K562 (cell line): ENCODE measurements around the gene CDK5R1. TPM values are rescaled to one million over a fixed set of nuclear protein-coding genes. Genes with fewer than 3 reads are reported as not detected.

Experiments used
- ATAC-seq: fragments of 200-7000 bp; cut with Tn5 transposase; 3 replicates; pipeline ENCODE4 v1.9.1; 2020; ENCODE audit warnings: moderate library complexity
- BruUV-seq: library from RNA; stranded (reverse); fragments of 400-500 nt; replicated peaks from 2 replicates; lab custom pipeline; 2021; lab: Mats Ljungman, UMichigan
- CTCF ChIA-PET: fragments of 300-600 bp; formaldehyde crosslinking; extraction: SDS; loops from one replicate; lab custom pipeline; 2021; ENCODE audit warnings: low intra/inter-chr PET ratio; lab: Yijun Ruan, JAX
- POLR2A ChIA-PET: fragments of 300-600, 350-650 bp; sonication (Branson Sonifier 250); formaldehyde crosslinking; extraction: SDS; loops from one replicate; lab custom pipeline; 2021; ENCODE audit warnings: antibody characterized with exemption, inconsistent platforms; lab: Yijun Ruan, JAX
- DNase-seq, 4 experiments: peaks; one replicate each; pipeline versions ENCODE4 v3.0.0 to v3.0.0-alpha.2; 2011 to 2018; ENCODE audit warnings: low spot score in 3 of 4, mixed read lengths in 3 of 4; ENCODE audit errors: extremely low read depth in 1 of 4
- FAIRE-seq: peaks from 2 replicates; lab custom pipeline; 2011; peaks lifted over from hg19 to GRCh38; lab: Jason Lieb, UNC
- H2AFZ ChIP-seq: 2 replicates; pipeline ENCODE4 v1.6.0; 2011; ENCODE audit warnings: low read depth, low read length, control low read depth, inconsistent platforms
- H3K27ac ChIP-seq: fragments of 200-600 bp; 3 replicates; pipeline ENCODE4 v1.8.0; 2011; ENCODE audit warnings: low read depth, mild to moderate bottlenecking, control low read depth, inconsistent platforms, low read length, moderate library complexity, mixed read lengths; ENCODE audit errors: extremely low read depth
- H3K27me3 ChIP-seq, 2 experiments: fragments of 300-600 bp in 1 of 2; 2 replicates in 1 of 2; 3 replicates in 1 of 2; pipeline versions ENCODE4 v1.6.0 to v1.8.0; 2011; ENCODE audit warnings: inconsistent platforms in 2 of 2, low read length in 2 of 2, mild to moderate bottlenecking in 1 of 2, mixed read lengths in 1 of 2, moderate library complexity in 1 of 2; ENCODE audit not compliant: control insufficient read depth in 2 of 2, insufficient read depth in 2 of 2
- H3K36me3 ChIP-seq: fragments of 300-600 bp; 3 replicates; pipeline ENCODE4 v1.8.0; 2011; ENCODE audit warnings: mild to moderate bottlenecking, low read length, inconsistent platforms; ENCODE audit not compliant: control insufficient read depth, insufficient read depth
- H3K4me1 ChIP-seq, 2 experiments: fragments of 200-600 bp in 1 of 2; replicated peaks in 1 of 2; 2 replicates in 1 of 2; 3 replicates in 1 of 2; pipeline versions ENCODE4 v1.5.1 to v1.8.0; 2011; ENCODE audit warnings: inconsistent platforms in 2 of 2, low read length in 2 of 2, mild to moderate bottlenecking in 1 of 2, mixed read lengths in 1 of 2, moderate library complexity in 1 of 2; ENCODE audit not compliant: control insufficient read depth in 2 of 2, insufficient read depth in 2 of 2
- H3K4me2 ChIP-seq: 2 replicates; pipeline ENCODE4 v1.6.1; 2011; ENCODE audit warnings: low read length, control low read depth, inconsistent platforms, mixed read lengths; ENCODE audit not compliant: insufficient read depth
- H3K4me3 ChIP-seq: fragments of 200-600 bp; sonication (generic), shearing (Covaris generic); 2 replicates; pipeline ENCODE4 v1.5.1; 2016; ENCODE audit warnings: control low read depth, inconsistent platforms
- H3K79me2 ChIP-seq: fragments of 200-600 bp; 3 replicates; pipeline ENCODE4 v1.8.0; 2011; ENCODE audit warnings: low read length, inconsistent platforms; ENCODE audit not compliant: control insufficient read depth, insufficient read depth
- H3K9ac ChIP-seq, 2 experiments: 2 replicates each; pipeline versions ENCODE4 v1.6.0 to v1.6.1; 2011; ENCODE audit warnings: low read depth in 2 of 2, low read length in 2 of 2, control low read depth in 1 of 2, inconsistent platforms in 1 of 2, mild to moderate bottlenecking in 1 of 2, mixed read lengths in 1 of 2; ENCODE audit not compliant: insufficient read depth in 1 of 2
- H3K9me1 ChIP-seq: one replicate; pipeline ENCODE4 v1.6.0; 2011; ENCODE audit warnings: inconsistent platforms, mild to moderate bottlenecking, low read length, moderate library complexity; ENCODE audit not compliant: control insufficient read depth, insufficient read depth
- H3K9me3 ChIP-seq: replicated peaks from 2 replicates; pipeline ENCODE4 v1.5.1; 2011; ENCODE audit warnings: low read depth, low read length, inconsistent platforms; ENCODE audit not compliant: control insufficient read depth, insufficient read depth
- H4K20me1 ChIP-seq: replicated peaks from 2 replicates; pipeline ENCODE4 v1.6.1; 2011; ENCODE audit warnings: low read length, inconsistent platforms, mixed read lengths; ENCODE audit not compliant: control insufficient read depth, insufficient read depth
- NUFIP1 ChIP-seq: fragments of 450-650 bp; IDR thresholded peaks from 2 replicates; pipeline ENCODE4 v1.6.1; 2018; ENCODE audit not compliant: partially characterized antibody
- RBM22 ChIP-seq: fragments of 200-400 bp; formaldehyde crosslinking; IDR thresholded peaks from 2 replicates; pipeline ENCODE4 v1.6.1; 2018; ENCODE audit warnings: low read length, low read depth; ENCODE audit not compliant: poor library complexity, severe bottlenecking
- SIN3A ChIP-seq, 2 experiments: fragments of 150-350 bp in 1 of 2; IDR thresholded peaks; 2 replicates each; pipeline ENCODE4 v1.6.1; 2011 to 2016; ENCODE audit warnings: borderline replicate concordance in 2 of 2, low read depth in 2 of 2, low read length in 2 of 2, mild to moderate bottlenecking in 2 of 2, moderate library complexity in 2 of 2; ENCODE audit not compliant: control insufficient read depth in 1 of 2
- ZNF121 ChIP-seq: sonication (generic); formaldehyde crosslinking; conservative IDR thresholded peaks from 2 replicates; pipeline ENCODE4 v1.8.0; 2022; ENCODE audit warnings: missing genetic modification reagents
- WGBS: fragments of 100-300 bp; shearing (Covaris generic); methylation state at CpG from one replicate; pipeline ENCODE4 v1.1.6; 2016; ENCODE audit warnings: low coverage, mixed read lengths; ENCODE audit not compliant: insufficient coverage; ENCODE audit errors: missing lambda C conversion rate; 5-methylcytosine and 5-hydroxymethylcytosine counted together
- in situ Hi-C: fragments of 300-500 bp; cut with MboI; formaldehyde crosslinking; loops from 4 replicates; pipeline ENCODE4 v1.15.0; 2018; ENCODE audit warnings: inconsistent platforms, mixed read lengths
- intact Hi-C: fragments of 100-400 bp; cut with micrococcal nuclease; formaldehyde crosslinking; loops from 2 replicates; pipeline ENCODE4 v1.14.2; 2022
- polyA plus RNA-seq, 8 experiments: library from polyadenylated mRNA; depleted of rRNA in 4 of 8; stranded (reverse) in 5 of 8; unstranded in 3 of 8; fragments of >200 nt; fragmentation: Nextera tagmentation in 2 of 8; fragmentation: Illumina TruSeq in 1 of 8; extraction: Ambion mirVana in 2 of 8; extraction: Trizol in 1 of 8; gene quantifications; 2 replicates each; pipeline versions ENCODE4 v1.2.1 to v1.2.3, GENCODE V29; 2011 to 2014; ENCODE audit warnings: inconsistent platforms in 1 of 8, missing spikeins in 1 of 8
- total RNA-seq, 7 experiments: library from RNA; depleted of rRNA in 6 of 7; stranded (reverse); fragments of >200 nt in 6 of 7; fragmentation: Illumina TruSeq in 2 of 7; extraction: Trizol in 2 of 7; gene quantifications; 2 replicates each; pipeline versions ENCODE4 v1.2.1 to v1.2.3, GENCODE V29; 2011 to 2021; ENCODE audit warnings: low replicate concordance in 1 of 7
- TF ChIP-seq, protein P1 (sequence below): fragments of 450-650 bp; IDR thresholded peaks from 2 replicates; pipeline ENCODE4 v1.6.1; 2017; ENCODE audit warnings: antibody characterized with exemption

Gene CDK5R1
- total and polyA plus RNA-seq, 9 of the 15 experiments (the other 6 are each of a cell fraction or from before 2014, with no cell fraction given), result 0.10 to 4.8 (median 2.3) TPM

DNA sequence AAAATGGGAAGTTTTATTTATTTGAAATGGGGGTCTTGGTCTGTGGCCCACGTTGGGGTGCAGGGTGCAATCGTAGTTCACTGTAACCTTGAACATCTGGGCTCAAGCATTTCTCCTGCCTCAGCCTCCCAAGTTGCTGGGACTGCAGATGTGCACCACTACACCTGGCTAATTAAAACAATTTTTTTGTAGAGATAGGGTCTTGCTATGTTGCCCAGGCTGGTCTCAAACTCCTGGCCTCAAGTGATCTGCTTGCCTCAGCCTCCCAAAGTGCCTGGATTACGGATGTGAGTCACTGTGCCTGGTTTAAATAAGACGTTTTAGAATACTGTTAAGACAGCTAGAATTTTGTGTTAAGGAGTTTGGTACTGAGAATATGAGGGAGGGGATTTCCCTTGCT is 26.7 kb upstream of the CDK5R1 start:
- DNase-seq (no peak), FAIRE-seq (no peak), ATAC-seq (no peak)
- Histone ChIP-seq H3K9me1 (no peaks in the 10 kb centered on the region), H3K4me3 (no peak overlapping the region), H3K9ac (no peak overlapping the region), H3K9me3 (no peaks in the 10 kb centered on the region), H3K27ac (no peak overlapping the region), H4K20me1 (peaks cover 6% of the 10 kb centered on the region; the same call in 1 of the 2 replicates), H3K79me2 (peaks cover 58% of the 10 kb centered on the region), H3K36me3 (peaks cover 87% of the 10 kb centered on the region), H3K4me1 (peaks cover 0 to 2% of the 10 kb centered on the region in 2 experiments; a peak in 1 of 5 replicates), H3K4me2 (no peak overlapping the region), H2AFZ (no peak overlapping the region), H3K27me3 (no peaks in the 10 kb centered on the region)
- 90% methylated on average over 4 of the region's 4 CpGs for WGBS
- in situ Hi-C loops (no loop called here), intact Hi-C loops (no loop called here)
- ChIA-PET CTCF (no interaction called here), POLR2A (no interaction called here)
- BruUV-seq, result no TSS peak
- TF ChIP-seq, protein P1, sequence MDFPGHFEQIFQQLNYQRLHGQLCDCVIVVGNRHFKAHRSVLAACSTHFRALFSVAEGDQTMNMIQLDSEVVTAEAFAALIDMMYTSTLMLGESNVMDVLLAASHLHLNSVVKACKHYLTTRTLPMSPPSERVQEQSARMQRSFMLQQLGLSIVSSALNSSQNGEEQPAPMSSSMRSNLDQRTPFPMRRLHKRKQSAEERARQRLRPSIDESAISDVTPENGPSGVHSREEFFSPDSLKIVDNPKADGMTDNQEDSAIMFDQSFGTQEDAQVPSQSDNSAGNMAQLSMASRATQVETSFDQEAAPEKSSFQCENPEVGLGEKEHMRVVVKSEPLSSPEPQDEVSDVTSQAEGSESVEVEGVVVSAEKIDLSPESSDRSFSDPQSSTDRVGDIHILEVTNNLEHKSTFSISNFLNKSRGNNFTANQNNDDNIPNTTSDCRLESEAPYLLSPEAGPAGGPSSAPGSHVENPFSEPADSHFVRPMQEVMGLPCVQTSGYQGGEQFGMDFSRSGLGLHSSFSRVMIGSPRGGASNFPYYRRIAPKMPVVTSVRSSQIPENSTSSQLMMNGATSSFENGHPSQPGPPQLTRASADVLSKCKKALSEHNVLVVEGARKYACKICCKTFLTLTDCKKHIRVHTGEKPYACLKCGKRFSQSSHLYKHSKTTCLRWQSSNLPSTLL, result no peak
- peak; percentile 53; the same call in 1 of the 2 replicates for TF ChIP-seq ZNF121
- no peak for TF ChIP-seq NUFIP1
- no peak for TF ChIP-seq SIN3A (IDR thresholded peaks at IDR 0.05; ENCODE audit: borderline replicate concordance in 2 of 2, control insufficient read depth in 1 of 2, low read depth in 2 of 2, low read length in 2 of 2)
- TF ChIP-seq RBM22, result no peak
